ENCODE measurements around the gene PRKCB. TPM values are rescaled to one million over a fixed set of nuclear protein-coding genes. Genes with fewer than 3 reads are reported as not detected.

The PRKCB gene
- total RNA-seq, 1 experiment from 2014 or later: not detected

- POLR2A ChIA-PET: no interaction called here
- no TSS peak for BruUV-seq (replicated peaks)
Observed at GRCh38 chr16:23856251-23856709, 20.5 kb downstream of the PRKCB start.

GRCh38 chr16:23857256-23857880 is 21.6 kb downstream of the PRKCB start:
- DNase-seq (ENCODE audit: unreplicated experiment): no peak
- H3K27ac Mint-ChIP-seq (ENCODE audit: low read depth, unreplicated experiment): no peak overlapping the region
- H3K36me3 Mint-ChIP-seq (ENCODE audit: insufficient read depth, unreplicated experiment): no peaks in the 10 kb centered on the region
- TF ChIP-seq CTCF (IDR thresholded peaks at IDR 0.05; ENCODE audit: unreplicated experiment): no peak
- no peaks in the 10 kb centered on the region for H3K4me1 Mint-ChIP-seq (ENCODE audit: insufficient read depth, unreplicated experiment)
- CTCF ChIA-PET: interaction anchor here (0.6 to 1.6 kb wide), 4 partner anchors 11 to 112 kb away, joined by 3 to 6 read pairs (median 3); no protein-coding TSS in a partner anchor
- POLR2A ChIA-PET: no interaction called here
- no peak overlapping the region for H3K4me3 Mint-ChIP-seq (ENCODE audit: unreplicated experiment)
- BruUV-seq (replicated peaks): no TSS peak
- intact Hi-C loops (cut with micrococcal nuclease): no loop called here
- H3K9me3 Mint-ChIP-seq (ENCODE audit: unreplicated experiment): no peaks in the 10 kb centered on the region
- H3K27me3 Mint-ChIP-seq (ENCODE audit: insufficient read depth, unreplicated experiment): peaks cover 43% of the 10 kb centered on the region

More at GRCh38 chr16:23856251-23856709, 20.5 kb downstream of the PRKCB start:
- Mint-ChIP-seq H3K9me3 (ENCODE audit: unreplicated experiment) (no peaks in the 10 kb centered on the region), H3K27me3 (ENCODE audit: insufficient read depth, unreplicated experiment) (peaks cover 43% of the 10 kb centered on the region), H3K4me1 (ENCODE audit: insufficient read depth, unreplicated experiment) (no peaks in the 10 kb centered on the region), H3K4me3 (ENCODE audit: unreplicated experiment) (no peak overlapping the region), H3K27ac (ENCODE audit: low read depth, unreplicated experiment) (no peak overlapping the region), H3K36me3 (ENCODE audit: insufficient read depth, unreplicated experiment) (no peaks in the 10 kb centered on the region)
- no peak for TF ChIP-seq CTCF (IDR thresholded peaks at IDR 0.05; ENCODE audit: unreplicated experiment)
- DNase-seq (ENCODE audit: unreplicated experiment): no peak
- CTCF ChIA-PET: interaction anchor here (0.9 kb wide), 1 partner anchor 19 kb away, joined by 4 read pairs; no protein-coding TSS in a partner anchor
- intact Hi-C loops (cut with micrococcal nuclease): no loop called here

GRCh38 chr16:23857881-23858269 is 22.1 kb downstream of the PRKCB start:
- H3K9me3 Mint-ChIP-seq (ENCODE audit: unreplicated experiment): no peaks in the 10 kb centered on the region
- BruUV-seq (replicated peaks): no TSS peak
- no peaks in the 10 kb centered on the region for H3K36me3 Mint-ChIP-seq (ENCODE audit: insufficient read depth, unreplicated experiment)
- no peak for TF ChIP-seq CTCF (IDR thresholded peaks at IDR 0.05; ENCODE audit: unreplicated experiment)
- no peak overlapping the region for H3K27ac Mint-ChIP-seq (ENCODE audit: low read depth, unreplicated experiment)
- POLR2A ChIA-PET: no interaction called here
- CTCF ChIA-PET: interaction anchor here (0.6 to 1.9 kb wide), 4 partner anchors 54 to 113 kb away, joined by 3 to 6 read pairs (median 4); no protein-coding TSS in a partner anchor
- H3K4me1 Mint-ChIP-seq (ENCODE audit: insufficient read depth, unreplicated experiment): no peaks in the 10 kb centered on the region
- DNase-seq (ENCODE audit: unreplicated experiment): no peak
- H3K4me3 Mint-ChIP-seq (ENCODE audit: unreplicated experiment): no peak overlapping the region
- H3K27me3 Mint-ChIP-seq (ENCODE audit: insufficient read depth, unreplicated experiment): peaks cover 43% of the 10 kb centered on the region
- intact Hi-C loops (cut with micrococcal nuclease): no loop called here

GRCh38 chr16:23858542-23858941 is 22.8 kb downstream of the PRKCB start:
- no peak for TF ChIP-seq CTCF (IDR thresholded peaks at IDR 0.05; ENCODE audit: unreplicated experiment)
- H3K4me3 Mint-ChIP-seq (ENCODE audit: unreplicated experiment): no peak overlapping the region
- ChIA-PET POLR2A (no interaction called here), CTCF (interaction anchor here (0.8 to 1.9 kb wide), 3 partner anchors 21 to 56 kb away, joined by 3 to 5 read pairs (median 3); no protein-coding TSS in a partner anchor)
- no peaks in the 10 kb centered on the region for H3K36me3 Mint-ChIP-seq (ENCODE audit: insufficient read depth, unreplicated experiment)
- no peak overlapping the region for H3K27ac Mint-ChIP-seq (ENCODE audit: low read depth, unreplicated experiment)
- peak; percentile 16 for DNase-seq (ENCODE audit: unreplicated experiment)
- intact Hi-C loops (cut with micrococcal nuclease): no loop called here
- H3K27me3 Mint-ChIP-seq (ENCODE audit: insufficient read depth, unreplicated experiment): peaks cover 39% of the 10 kb centered on the region
- no TSS peak for BruUV-seq (replicated peaks)
- H3K9me3 Mint-ChIP-seq (ENCODE audit: unreplicated experiment): no peaks in the 10 kb centered on the region
- H3K4me1 Mint-ChIP-seq (ENCODE audit: insufficient read depth, unreplicated experiment): no peaks in the 10 kb centered on the region
